Measurements from ENCODE around the gene NUB1. TPM values are rescaled to one million over a fixed set of nuclear protein-coding genes. Genes with fewer than 3 reads are reported as not detected.

The NUB1 gene
- total RNA-seq, 2 donors from 2014 or later: 36.8 to 43.8 TPM

GRCh38 chr7:151415375-151416105 is 73.9 kb downstream of the NUB1 start:
- DNase-seq (peak in 2 of 4 donors; percentile 45 to 58), ATAC-seq (peak; percentile 46)
- Histone ChIP-seq H3K4me3 (no peak overlapping the region), H3K36me3 (replicated peaks in 1 of 2; ENCODE audit: insufficient read depth in 1 of 2, low read depth in 2 of 2) (no peaks in the 10 kb centered on the region), H3K4me1 (peaks cover 2% of the 10 kb centered on the region), H3K27me3 (no peaks in the 10 kb centered on the region), H3K9me3 (no peaks in the 10 kb centered on the region), H3K27ac (no peak overlapping the region)
- 52 to 58% methylated on average over 3 of the region's 3 CpGs for WGBS, 2 donors
- intact Hi-C loops (cut with DNase I): no loop called here
- no peak for TF ChIP-seq POLR2A (IDR thresholded peaks at IDR 0.05)
- no peak for TF ChIP-seq CTCF (IDR thresholded peaks at IDR 0.05)

- Histone ChIP-seq H3K4me1 (no peaks in the 10 kb centered on the region), H3K36me3 (replicated peaks in 1 of 2; ENCODE audit: insufficient read depth in 1 of 2, low read depth in 2 of 2) (no peaks in the 10 kb centered on the region), H3K27me3 (no peaks in the 10 kb centered on the region), H3K9me3 (no peaks in the 10 kb centered on the region), H3K27ac (no peak overlapping the region), H3K4me3 (no peak overlapping the region)
- WGBS, 2 donors: 78 to 89% methylated on average over 9 to 10 of the region's 10 CpGs
- intact Hi-C loops (cut with DNase I): no loop called here
- TF ChIP-seq CTCF (IDR thresholded peaks at IDR 0.05) (no peak), POLR2A (IDR thresholded peaks at IDR 0.05) (no peak)
- ATAC-seq (no peak), DNase-seq (no peak)
Observed at GRCh38 chr7:151416112-151416940, 74.7 kb downstream of the NUB1 start.

GRCh38 chr7:151416941-151417315 is 75.3 kb downstream of the NUB1 start:
- H3K27ac ChIP-seq: no peak overlapping the region
- no peaks in the 10 kb centered on the region for H3K27me3 ChIP-seq
- ATAC-seq (peak; percentile 30), DNase-seq (peak in 1 of 4 donors; percentile 48)
- WGBS, 2 donors: 69% methylated on average over 11 of the region's 11 CpGs
- intact Hi-C loops (cut with DNase I): no loop called here
- H3K9me3 ChIP-seq: no peaks in the 10 kb centered on the region
- H3K36me3 ChIP-seq (replicated peaks in 1 of 2; ENCODE audit: insufficient read depth in 1 of 2, low read depth in 2 of 2): no peaks in the 10 kb centered on the region
- no peak for TF ChIP-seq POLR2A (IDR thresholded peaks at IDR 0.05)
- TF ChIP-seq CTCF (IDR thresholded peaks at IDR 0.05): no peak
- H3K4me3 ChIP-seq: no peak overlapping the region
- no peaks in the 10 kb centered on the region for H3K4me1 ChIP-seq

GRCh38 chr7:151420144-151420543 is 78.5 kb downstream of the NUB1 start:
- Histone ChIP-seq H3K27ac (no peak overlapping the region), H3K4me3 (no peak overlapping the region), H3K27me3 (no peaks in the 10 kb centered on the region), H3K9me3 (no peaks in the 10 kb centered on the region), H3K36me3 (replicated peaks in 1 of 2; ENCODE audit: insufficient read depth in 1 of 2, low read depth in 2 of 2) (no peaks in the 10 kb centered on the region), H3K4me1 (no peaks in the 10 kb centered on the region)
- ATAC-seq (no peak), DNase-seq (no peak)
- WGBS, 2 donors: 44 to 53% methylated on average over 5 of the region's 5 CpGs
- TF ChIP-seq POLR2A (IDR thresholded peaks at IDR 0.05): no peak
- no peak for TF ChIP-seq CTCF (IDR thresholded peaks at IDR 0.05)
- intact Hi-C loops (cut with DNase I): no loop called here
